ENCODE data around the gene SLA2.

Gene SLA2

GRCh38 chr20:36606158-36607066, 39.6 kb downstream of the SLA2 start:
- DNase-seq: no peak

GRCh38 chr20:36605399-36606157, 40.4 kb downstream of the SLA2 start, which contains the start of gene RAB5IF:
TSS of gene RAB5IF (plus strand) at chr20:36605779. CDS start at chr20:36605952, 173 bp downstream.
- DNase-seq: peak; percentile 98

- DNase-seq: peak; percentile 53
These were observed 41.0 kb downstream of the SLA2 start for GRCh38 chr20:36604952-36605398.

GRCh38 chr20:36601540-36601939, 44.5 kb downstream of the SLA2 start:
- no peak for DNase-seq

DNA sequence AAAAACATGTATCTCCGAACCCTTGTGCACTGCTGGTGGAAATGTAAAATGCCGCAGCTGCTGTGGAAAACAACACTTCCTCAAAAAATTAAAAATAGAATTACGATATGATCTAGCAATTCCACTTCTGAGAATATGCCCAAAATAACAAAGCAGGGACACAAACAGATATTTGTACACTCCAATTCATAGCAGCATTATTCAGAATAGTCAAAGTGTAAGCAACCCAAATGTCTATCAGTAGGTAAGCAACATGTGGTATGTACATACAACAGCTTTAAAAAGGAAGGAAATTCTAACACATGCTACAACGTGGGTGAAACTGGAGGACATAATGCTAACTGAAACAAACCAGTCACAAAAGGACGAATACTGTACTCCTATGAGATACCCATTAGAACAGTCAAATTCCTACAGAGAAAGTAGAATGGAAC, 46.1 kb downstream of the SLA2 start:
- DNase-seq: no peak

DNA sequence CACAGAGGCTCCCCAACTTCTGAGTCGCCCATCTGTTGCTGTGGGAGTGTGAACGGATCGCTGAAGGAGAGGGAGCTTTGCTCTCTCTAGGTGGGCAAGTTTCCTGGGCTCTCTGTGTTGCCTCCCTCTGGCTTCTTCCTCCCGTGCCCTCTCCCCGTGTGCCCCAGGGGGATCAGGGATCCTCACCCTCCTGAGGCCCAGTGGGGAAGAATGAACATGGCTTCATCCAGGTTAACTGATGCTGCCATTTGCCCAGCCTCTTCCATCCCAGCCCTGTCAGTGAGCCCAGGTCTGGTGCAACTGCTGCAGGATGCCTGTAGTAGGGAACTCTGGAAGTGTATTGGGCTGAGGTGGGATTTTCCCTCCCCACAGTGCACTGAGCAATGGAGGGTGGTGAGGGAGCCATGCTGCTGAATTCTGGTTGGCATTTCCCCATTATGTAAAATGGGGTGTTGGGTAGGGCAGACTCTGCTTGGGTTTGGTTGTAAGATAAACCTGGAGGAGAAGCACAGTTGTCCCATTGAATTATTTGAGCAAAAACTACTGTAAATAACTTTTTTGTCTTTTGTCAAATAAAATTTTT, 52.6 kb downstream of the SLA2 start:
- DNase-seq: no peak

DNA sequence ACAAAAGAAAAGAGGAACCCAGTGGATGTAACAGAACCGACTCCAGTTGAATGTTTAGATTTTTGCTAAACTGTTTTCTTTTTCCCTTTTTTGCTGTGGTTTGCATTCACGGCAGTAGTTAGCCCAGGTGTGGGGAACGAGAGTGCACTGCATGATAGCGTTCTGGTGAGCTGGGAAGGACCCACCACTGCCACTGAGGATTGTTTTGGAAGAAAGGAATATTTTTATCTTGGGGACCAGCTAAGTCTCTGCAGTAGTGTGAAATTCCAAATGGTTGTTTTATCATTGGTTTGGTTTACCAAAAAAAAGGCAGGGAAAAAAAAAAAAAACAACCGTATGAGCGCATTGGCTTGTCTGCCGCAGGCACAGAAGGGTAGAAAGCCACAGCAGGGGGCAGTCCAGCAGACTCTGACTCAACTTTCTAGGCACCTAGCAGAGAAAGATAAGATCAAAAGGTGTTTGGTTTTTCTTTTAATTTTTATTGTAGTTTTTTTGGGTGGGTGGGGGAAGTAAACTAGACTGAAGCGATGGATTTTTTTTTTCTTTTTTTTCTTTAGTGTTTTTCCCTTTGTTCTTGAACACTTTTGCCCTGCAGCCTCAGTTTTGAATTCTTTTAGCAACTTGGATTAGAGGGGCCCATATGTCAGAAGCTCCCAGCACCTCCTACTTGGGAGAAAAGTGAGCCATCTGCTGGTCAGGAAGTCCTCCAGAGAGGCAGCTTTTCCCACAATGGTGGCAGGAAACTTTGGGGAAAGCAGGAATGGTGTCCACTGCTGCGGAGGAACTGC, 53.9 kb downstream of the SLA2 start:
- peak; percentile 80 for DNase-seq

- DNase-seq: no peak
These were observed 54.7 kb downstream of the SLA2 start for GRCh38 chr20:36591281-36591680.

DNA sequence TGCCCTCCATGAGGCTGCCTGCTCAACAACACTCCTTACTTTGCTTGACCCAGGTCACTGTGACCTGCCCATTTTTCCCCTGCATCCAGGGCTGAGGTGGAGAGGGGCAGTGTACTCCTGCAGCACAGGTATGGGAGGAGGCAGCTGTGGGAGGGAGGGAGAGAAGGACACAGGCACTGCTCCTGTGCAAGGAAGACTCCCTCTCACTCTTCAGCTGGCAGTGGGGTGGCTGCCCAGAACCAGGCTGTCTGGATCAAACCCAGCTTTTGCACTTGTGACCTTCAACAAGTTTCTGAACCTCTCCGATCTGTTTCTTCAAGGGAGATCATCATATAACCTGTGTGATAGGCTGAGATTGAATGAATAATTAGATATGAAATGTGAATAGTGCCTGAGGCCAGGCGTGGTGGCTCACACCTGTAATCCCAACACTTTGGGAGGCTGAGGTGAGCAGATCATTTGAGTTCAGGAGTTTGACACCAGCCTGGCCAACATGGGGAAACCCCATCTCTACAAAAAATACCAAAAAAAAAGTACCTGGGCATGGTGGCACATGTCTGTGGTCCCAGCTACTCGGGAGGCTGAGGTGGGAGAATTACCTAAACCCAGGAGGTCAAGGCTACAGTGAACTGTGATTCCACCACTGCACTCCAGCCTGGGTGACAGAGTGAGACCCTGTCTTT, 58.5 kb downstream of the SLA2 start:
- DNase-seq: no peak

GRCh38 chr20:36585410-36586125, 60.4 kb downstream of the SLA2 start:
- DNase-seq: no peak

DNA sequence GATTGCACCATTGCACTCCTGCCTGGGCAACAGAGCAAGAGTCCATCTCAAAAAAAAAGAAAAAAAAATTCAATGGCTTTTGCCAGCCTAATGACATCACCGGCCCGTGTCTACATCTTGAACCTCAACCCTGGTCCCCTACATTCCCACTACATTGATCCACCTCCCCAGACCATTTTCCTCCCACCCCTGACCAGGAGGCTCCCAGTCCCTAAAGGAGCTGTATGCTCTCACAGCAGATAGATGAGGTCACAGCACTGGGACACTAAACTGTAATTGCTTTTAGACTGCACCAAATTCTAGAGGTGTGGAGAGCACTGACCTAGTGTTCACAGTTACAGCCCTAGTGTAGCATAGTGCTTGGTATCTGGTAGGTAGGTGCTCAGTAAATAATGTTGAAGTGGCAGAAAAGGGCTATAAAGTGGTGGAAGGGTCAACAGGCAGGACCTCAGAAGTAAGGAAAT, 61.9 kb downstream of the SLA2 start:
- DNase-seq: no peak

GRCh38 chr20:36582821-36583220, 63.2 kb downstream of the SLA2 start:
- DNase-seq: no peak

GRCh38 chr20:36582322-36582721, 63.7 kb downstream of the SLA2 start:
- no peak for DNase-seq

- no peak for DNase-seq
These were observed 65.9 kb downstream of the SLA2 start for GRCh38 chr20:36579996-36580545.

GRCh38 chr20:36578356-36579041, 67.5 kb downstream of the SLA2 start:
- no peak for DNase-seq

DNA sequence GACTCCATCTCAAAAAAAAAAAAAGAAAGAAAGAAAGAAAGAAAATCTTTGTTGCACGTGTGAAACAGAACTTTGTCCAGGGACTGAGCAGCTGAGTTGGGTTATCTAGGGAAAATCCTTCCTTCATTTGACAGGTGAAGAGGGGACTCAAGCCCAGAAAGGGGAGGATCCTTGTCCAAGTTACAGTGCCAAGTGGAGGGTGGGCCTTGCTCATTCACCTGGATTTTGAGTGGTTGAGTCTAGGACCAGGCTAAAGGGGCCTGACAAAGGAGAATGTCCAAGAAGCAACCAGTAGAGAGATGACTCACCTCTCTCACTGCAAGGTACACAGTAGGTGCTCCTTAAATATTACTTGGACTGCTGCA, 69.9 kb downstream of the SLA2 start:
- DNase-seq: no peak

- DNase-seq: peak; percentile 32
These were observed 71.4 kb downstream of the SLA2 start for GRCh38 chr20:36574366-36575135.

GRCh38 chr20:36573798-36574365, 72.1 kb downstream of the SLA2 start:
- DNase-seq: no peak
